MM.1S (cell line): ENCODE measurements around the gene ZNF789.

Source experiments
- DNase-seq: peaks from one replicate; pipeline ENCODE4 v3.0.0-alpha.2; 2015
- H2AFZ ChIP-seq: fragments of 300-600 bp; sonication (generic); 2 replicates; pipeline ENCODE4 v1.6.0; 2016; ENCODE audit warnings: antibody characterized with exemption, low read length
- H3F3A ChIP-seq: fragments of 300-600 bp; sonication (generic); 2 replicates; pipeline ENCODE4 v1.6.1; 2016; ENCODE audit warnings: mild to moderate bottlenecking, antibody characterized with exemption, low read length, moderate library complexity, mixed read lengths; ENCODE audit not compliant: insufficient read depth
- H3K27ac ChIP-seq: fragments of 300-600 bp; sonication (generic); 2 replicates; pipeline ENCODE4 v1.5.1; 2016; ENCODE audit warnings: mild to moderate bottlenecking, low read length
- H3K27me3 ChIP-seq: fragments of 300-600 bp; sonication (generic); replicated peaks from 2 replicates; pipeline ENCODE4 v1.6.0; 2016; ENCODE audit warnings: low read length; ENCODE audit not compliant: insufficient read depth
- H3K36me3 ChIP-seq: fragments of 300-600 bp; sonication (generic); replicated peaks from 2 replicates; pipeline ENCODE4 v1.6.1; 2016; ENCODE audit warnings: mild to moderate bottlenecking, low read length, mixed read lengths; ENCODE audit not compliant: insufficient read depth
- H3K4me1 ChIP-seq: fragments of 300-600 bp; sonication (generic); 2 replicates; pipeline ENCODE4 v1.6.1; 2016; ENCODE audit warnings: low read length, mixed read lengths
- H3K4me2 ChIP-seq: fragments of 300-600 bp; sonication (generic); 2 replicates; pipeline ENCODE4 v1.6.0; 2016; ENCODE audit warnings: low read depth, low read length
- H3K4me3 ChIP-seq: fragments of 300-600 bp; sonication (generic); 2 replicates; pipeline ENCODE4 v1.5.1; 2016; ENCODE audit warnings: low read length, mixed read lengths
- H3K79me2 ChIP-seq: fragments of 300-600 bp; sonication (generic); 2 replicates; pipeline ENCODE4 v1.6.1; 2016; ENCODE audit warnings: mixed run types, low read length, mixed read lengths
- H3K9ac ChIP-seq: fragments of 300-600 bp; sonication (generic); 2 replicates; pipeline ENCODE4 v1.6.1; 2016; ENCODE audit warnings: low read length, mixed read lengths
- H3K9me2 ChIP-seq: fragments of 300-600 bp; sonication (generic); replicated peaks from 2 replicates; pipeline ENCODE4 v1.6.1; 2016; ENCODE audit warnings: mild to moderate bottlenecking, low read length, mixed read lengths; ENCODE audit not compliant: insufficient read depth
- H3K9me3 ChIP-seq: fragments of 300-600 bp; sonication (generic); replicated peaks from 2 replicates; pipeline ENCODE4 v1.6.1; 2016; ENCODE audit warnings: mild to moderate bottlenecking, low read length, mixed read lengths; ENCODE audit not compliant: insufficient read depth
- H4K20me1 ChIP-seq: fragments of 300-600 bp; sonication (generic); 2 replicates; pipeline ENCODE4 v1.6.1; 2016; ENCODE audit warnings: mild to moderate bottlenecking, low read length, moderate library complexity, mixed read lengths; ENCODE audit not compliant: insufficient read depth
- EZH2 ChIP-seq: fragments of 300-600 bp; sonication (generic); optimal IDR thresholded peaks from 2 replicates; pipeline ENCODE3; 2017; ENCODE audit warnings: low read depth, mild to moderate bottlenecking, antibody characterized with exemption, low read length, mixed read lengths
- EZH2phosphoT487 ChIP-seq: fragments of 300-600 bp; sonication (generic); IDR thresholded peaks from 2 replicates; pipeline ENCODE4 v1.6.1; 2018; ENCODE audit warnings: antibody characterized with exemption, low read length
- TF ChIP-seq, protein P1 (sequence below): fragments of 300-600 bp; sonication (generic); IDR thresholded peaks from 2 replicates; pipeline ENCODE4 v1.5.1; 2016; ENCODE audit warnings: antibody characterized with exemption, low read length, mixed read lengths

ZNF789 gene

DNA sequence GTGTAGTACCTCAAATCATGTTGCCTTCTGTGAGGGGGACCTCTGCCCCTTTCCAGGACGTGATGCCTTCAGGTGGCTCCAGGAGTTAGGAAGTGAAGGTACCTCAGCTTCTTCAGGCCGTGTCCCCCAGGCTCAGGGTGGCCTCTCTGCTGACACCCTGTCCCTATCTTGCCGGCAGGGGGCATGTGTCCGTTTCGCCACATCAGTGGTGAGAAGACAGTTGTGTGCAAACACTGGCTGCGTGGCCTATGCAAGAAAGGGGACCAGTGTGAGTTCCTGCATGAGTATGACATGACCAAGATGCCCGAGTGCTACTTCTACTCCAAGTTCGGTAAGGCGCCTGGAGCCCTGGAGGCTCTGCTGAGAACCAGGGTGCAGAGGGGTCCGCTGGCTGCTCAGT, 24.7 kb upstream of the ZNF789 start:
- H3K4me3 ChIP-seq = no peak overlapping the region
- no peaks in the 10 kb centered on the region for H3K4me1 ChIP-seq

DNA sequence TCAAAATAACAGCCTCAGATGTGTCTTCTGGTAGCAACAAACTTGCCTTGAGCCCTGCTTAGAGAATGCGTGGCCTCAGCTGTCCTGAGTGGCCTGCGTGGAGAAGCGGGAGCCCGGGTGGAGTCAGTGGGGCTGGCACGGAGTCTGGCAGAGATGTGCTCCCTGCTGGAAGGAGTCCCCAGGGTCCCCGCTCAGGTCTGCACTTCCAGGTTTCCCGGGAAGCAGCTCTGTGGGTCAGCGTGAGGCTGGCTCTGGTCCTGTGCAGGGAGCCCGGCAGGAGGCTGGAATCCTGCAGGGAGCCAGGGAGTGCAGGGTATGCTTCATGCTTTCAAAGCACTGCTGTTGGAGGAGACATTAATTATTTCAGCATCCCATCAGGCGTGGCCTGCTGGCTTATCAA, 23.8 kb upstream of the ZNF789 start:
- Histone ChIP-seq H2AFZ (no peak overlapping the region), H3K9ac (no peak overlapping the region), H3K27me3 (no peaks in the 10 kb centered on the region), H3K27ac (no peak overlapping the region), H3K4me1 (no peaks in the 10 kb centered on the region), H3K4me3 (no peak overlapping the region), H3F3A (no peaks in the 10 kb centered on the region), H3K9me3 (no peaks in the 10 kb centered on the region), H3K4me2 (no peak overlapping the region), H4K20me1 (no peaks in the 10 kb centered on the region), H3K9me2 (no peaks in the 10 kb centered on the region), H3K79me2 (peaks cover 46% of the 10 kb centered on the region), H3K36me3 (peaks cover 8% of the 10 kb centered on the region)
- TF ChIP-seq EZH2phosphoT487 = no peak
- TF ChIP-seq, protein P1, sequence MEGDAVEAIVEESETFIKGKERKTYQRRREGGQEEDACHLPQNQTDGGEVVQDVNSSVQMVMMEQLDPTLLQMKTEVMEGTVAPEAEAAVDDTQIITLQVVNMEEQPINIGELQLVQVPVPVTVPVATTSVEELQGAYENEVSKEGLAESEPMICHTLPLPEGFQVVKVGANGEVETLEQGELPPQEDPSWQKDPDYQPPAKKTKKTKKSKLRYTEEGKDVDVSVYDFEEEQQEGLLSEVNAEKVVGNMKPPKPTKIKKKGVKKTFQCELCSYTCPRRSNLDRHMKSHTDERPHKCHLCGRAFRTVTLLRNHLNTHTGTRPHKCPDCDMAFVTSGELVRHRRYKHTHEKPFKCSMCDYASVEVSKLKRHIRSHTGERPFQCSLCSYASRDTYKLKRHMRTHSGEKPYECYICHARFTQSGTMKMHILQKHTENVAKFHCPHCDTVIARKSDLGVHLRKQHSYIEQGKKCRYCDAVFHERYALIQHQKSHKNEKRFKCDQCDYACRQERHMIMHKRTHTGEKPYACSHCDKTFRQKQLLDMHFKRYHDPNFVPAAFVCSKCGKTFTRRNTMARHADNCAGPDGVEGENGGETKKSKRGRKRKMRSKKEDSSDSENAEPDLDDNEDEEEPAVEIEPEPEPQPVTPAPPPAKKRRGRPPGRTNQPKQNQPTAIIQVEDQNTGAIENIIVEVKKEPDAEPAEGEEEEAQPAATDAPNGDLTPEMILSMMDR = no peak
- TF ChIP-seq EZH2 = no peak
- no peak for DNase-seq

More for the DNA sequence above, 24.7 kb upstream of the ZNF789 start:
- Histone ChIP-seq H3K9ac (no peak overlapping the region), H3K27ac (no peak overlapping the region), H3K9me3 (no peaks in the 10 kb centered on the region), H3K4me2 (no peak overlapping the region), H2AFZ (no peak overlapping the region), H4K20me1 (no peaks in the 10 kb centered on the region), H3K36me3 (peaks cover 12% of the 10 kb centered on the region), H3K79me2 (peaks cover 51% of the 10 kb centered on the region), H3K27me3 (no peaks in the 10 kb centered on the region), H3K9me2 (no peaks in the 10 kb centered on the region), H3F3A (no peaks in the 10 kb centered on the region)
- DNase-seq = peak; percentile 35
- no peak for TF ChIP-seq EZH2phosphoT487
- TF ChIP-seq, protein P1 = peak; percentile 48

DNA sequence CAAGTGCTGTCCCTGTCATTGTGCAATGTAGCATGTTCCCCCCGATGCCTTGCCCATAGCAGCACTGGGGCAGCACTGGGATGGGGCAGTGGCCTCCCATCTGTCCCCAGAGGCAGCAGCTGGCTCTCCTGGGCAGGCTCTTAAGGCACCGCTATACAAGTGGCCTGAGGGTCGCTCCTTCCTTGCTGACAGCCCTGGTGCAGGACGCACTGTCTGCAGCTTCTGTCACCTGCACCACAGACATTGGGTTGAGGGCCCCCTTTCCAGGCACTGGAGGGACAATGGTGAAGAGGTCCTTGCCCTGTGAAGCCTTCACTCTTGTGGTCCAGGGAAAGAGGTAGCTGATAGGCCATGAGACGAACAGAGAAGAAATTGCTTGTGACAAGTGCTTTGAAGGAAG, 23.4 kb upstream of the ZNF789 start:
- Histone ChIP-seq H3K4me2 (no peak overlapping the region), H3K27me3 (no peaks in the 10 kb centered on the region), H3K36me3 (peaks cover 8% of the 10 kb centered on the region), H3K9me2 (no peaks in the 10 kb centered on the region), H3F3A (no peaks in the 10 kb centered on the region), H3K9ac (no peak overlapping the region), H2AFZ (no peak overlapping the region), H3K27ac (no peak overlapping the region), H3K4me3 (no peak overlapping the region), H4K20me1 (no peaks in the 10 kb centered on the region), H3K79me2 (peaks cover 50% of the 10 kb centered on the region), H3K9me3 (no peaks in the 10 kb centered on the region), H3K4me1 (no peaks in the 10 kb centered on the region)
- DNase-seq = no peak
- TF ChIP-seq EZH2 (no peak), EZH2phosphoT487 (no peak)
- TF ChIP-seq, protein P1 = no peak
